Calu3 (cell line): ENCODE results near the gene GNG13. TPM values are rescaled to one million over a fixed set of nuclear protein-coding genes. Genes with fewer than 3 reads are reported as not detected.

Experiments used
- BruUV-seq: library from RNA; stranded (reverse); fragments of 400-500 nt; replicated peaks from 2 replicates; lab custom pipeline; 2021; lab: Mats Ljungman, UMichigan
- CTCF ChIA-PET: fragments of 300-600 bp; sonication (Branson Sonifier 250); formaldehyde crosslinking; loops from one replicate; lab custom pipeline; 2022; ENCODE audit warnings: antibody characterized with exemption; lab: Charles Lee
- DNase-seq: peaks from one replicate; pipeline ENCODE4 v3.0.0; 2022
- H3K27ac Mint-ChIP-seq: one replicate; pipeline ENCODE4 v1.8.0; 2022; ENCODE audit warnings: mixed read lengths; ENCODE audit not compliant: unreplicated experiment
- H3K27me3 Mint-ChIP-seq: one replicate; pipeline ENCODE4 v1.8.0; 2022; ENCODE audit warnings: mixed read lengths; ENCODE audit not compliant: unreplicated experiment
- H3K36me3 Mint-ChIP-seq: one replicate; pipeline ENCODE4 v1.8.0; 2022; ENCODE audit warnings: mild to moderate bottlenecking, moderate library complexity, mixed read lengths; ENCODE audit not compliant: insufficient read depth, unreplicated experiment
- H3K4me1 Mint-ChIP-seq: one replicate; pipeline ENCODE4 v1.8.0; 2022; ENCODE audit warnings: mild to moderate bottlenecking, low read depth, mixed read lengths; ENCODE audit not compliant: unreplicated experiment
- H3K4me3 Mint-ChIP-seq: one replicate; pipeline ENCODE4 v1.8.0; 2022; ENCODE audit warnings: mild to moderate bottlenecking, low read depth, moderate library complexity, mixed read lengths; ENCODE audit not compliant: unreplicated experiment
- H3K9me3 Mint-ChIP-seq: one replicate; pipeline ENCODE4 v1.8.0; 2022; ENCODE audit warnings: low read depth, mixed read lengths; ENCODE audit not compliant: unreplicated experiment
- intact Hi-C: fragments of 100-400 bp; cut with micrococcal nuclease; formaldehyde crosslinking; loops from one replicate; pipeline ENCODE4 v1.10.0; 2022; ENCODE audit not compliant: unreplicated experiment
- total RNA-seq: library from RNA; stranded (reverse); gene quantifications from 2 replicates; pipeline ENCODE4 v1.2.3, GENCODE V29; 2022
- TF ChIP-seq, protein P1 (sequence below): fragments of 200-600 bp; IDR thresholded peaks from one replicate; pipeline ENCODE4 v1.8.0; 2022; ENCODE audit warnings: antibody characterized with exemption; ENCODE audit not compliant: unreplicated experiment

GNG13 gene
- total RNA-seq, 1 experiment from 2014 or later = not detected

DNA sequence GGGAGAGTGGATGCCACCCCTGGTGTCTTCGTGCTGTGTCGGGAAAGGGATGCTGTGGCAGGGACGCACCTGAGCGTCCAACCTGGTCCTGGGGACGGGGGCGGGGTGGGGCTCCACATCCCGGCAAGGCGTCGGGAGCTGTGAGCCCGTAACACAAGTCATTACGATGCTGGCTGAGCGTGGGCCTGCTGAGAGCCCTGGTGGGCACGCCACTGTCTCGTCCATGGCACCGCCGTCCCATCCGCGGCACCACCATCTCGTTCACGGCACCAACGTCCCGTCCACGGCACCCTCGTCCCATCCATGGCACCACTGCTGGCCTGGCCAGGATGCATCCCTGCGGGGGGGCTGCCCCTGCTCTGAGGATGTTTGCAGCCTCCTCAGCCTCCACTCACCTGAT, 24.1 kb upstream of the GNG13 start:
- TF ChIP-seq, protein P1, sequence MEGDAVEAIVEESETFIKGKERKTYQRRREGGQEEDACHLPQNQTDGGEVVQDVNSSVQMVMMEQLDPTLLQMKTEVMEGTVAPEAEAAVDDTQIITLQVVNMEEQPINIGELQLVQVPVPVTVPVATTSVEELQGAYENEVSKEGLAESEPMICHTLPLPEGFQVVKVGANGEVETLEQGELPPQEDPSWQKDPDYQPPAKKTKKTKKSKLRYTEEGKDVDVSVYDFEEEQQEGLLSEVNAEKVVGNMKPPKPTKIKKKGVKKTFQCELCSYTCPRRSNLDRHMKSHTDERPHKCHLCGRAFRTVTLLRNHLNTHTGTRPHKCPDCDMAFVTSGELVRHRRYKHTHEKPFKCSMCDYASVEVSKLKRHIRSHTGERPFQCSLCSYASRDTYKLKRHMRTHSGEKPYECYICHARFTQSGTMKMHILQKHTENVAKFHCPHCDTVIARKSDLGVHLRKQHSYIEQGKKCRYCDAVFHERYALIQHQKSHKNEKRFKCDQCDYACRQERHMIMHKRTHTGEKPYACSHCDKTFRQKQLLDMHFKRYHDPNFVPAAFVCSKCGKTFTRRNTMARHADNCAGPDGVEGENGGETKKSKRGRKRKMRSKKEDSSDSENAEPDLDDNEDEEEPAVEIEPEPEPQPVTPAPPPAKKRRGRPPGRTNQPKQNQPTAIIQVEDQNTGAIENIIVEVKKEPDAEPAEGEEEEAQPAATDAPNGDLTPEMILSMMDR = no peak
- H3K4me3 Mint-ChIP-seq = no peak overlapping the region
- no TSS peak for BruUV-seq
- H3K36me3 Mint-ChIP-seq = no peaks in the 10 kb centered on the region
- H3K4me1 Mint-ChIP-seq = no peaks in the 10 kb centered on the region
- no peaks in the 10 kb centered on the region for H3K9me3 Mint-ChIP-seq
- intact Hi-C loops = no loop called here
- CTCF ChIA-PET = no interaction called here
- peaks cover 60% of the 10 kb centered on the region for H3K27me3 Mint-ChIP-seq
- DNase-seq = no peak
- no peak overlapping the region for H3K27ac Mint-ChIP-seq

DNA sequence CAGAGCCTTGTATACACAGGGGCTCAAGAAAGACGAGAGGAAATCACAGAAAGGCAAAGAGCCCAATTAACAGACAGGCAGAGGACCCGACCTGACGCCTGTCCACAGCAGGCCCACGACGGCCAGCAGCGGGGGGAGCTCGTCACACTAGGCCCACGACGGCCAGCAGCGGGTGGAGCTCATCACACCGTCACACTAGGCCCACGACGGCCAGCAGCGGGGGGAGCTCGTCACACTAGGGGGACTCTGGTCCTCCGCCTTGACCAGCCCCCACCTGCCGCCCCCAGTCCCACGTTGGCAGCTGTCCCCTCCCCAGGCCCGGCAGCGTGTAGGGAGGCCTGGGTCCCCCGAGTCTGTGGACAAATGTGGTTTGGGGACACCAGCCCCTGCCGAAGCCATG, 23.7 kb upstream of the GNG13 start:
- H3K27ac Mint-ChIP-seq = no peak overlapping the region
- CTCF ChIA-PET = no interaction called here
- BruUV-seq = no TSS peak
- no peaks in the 10 kb centered on the region for H3K4me1 Mint-ChIP-seq
- no peak for DNase-seq
- no peaks in the 10 kb centered on the region for H3K9me3 Mint-ChIP-seq
- TF ChIP-seq, protein P1 = no peak
- intact Hi-C loops = no loop called here
- H3K4me3 Mint-ChIP-seq = no peak overlapping the region
- H3K36me3 Mint-ChIP-seq = no peaks in the 10 kb centered on the region
- peaks cover 55% of the 10 kb centered on the region for H3K27me3 Mint-ChIP-seq

DNA sequence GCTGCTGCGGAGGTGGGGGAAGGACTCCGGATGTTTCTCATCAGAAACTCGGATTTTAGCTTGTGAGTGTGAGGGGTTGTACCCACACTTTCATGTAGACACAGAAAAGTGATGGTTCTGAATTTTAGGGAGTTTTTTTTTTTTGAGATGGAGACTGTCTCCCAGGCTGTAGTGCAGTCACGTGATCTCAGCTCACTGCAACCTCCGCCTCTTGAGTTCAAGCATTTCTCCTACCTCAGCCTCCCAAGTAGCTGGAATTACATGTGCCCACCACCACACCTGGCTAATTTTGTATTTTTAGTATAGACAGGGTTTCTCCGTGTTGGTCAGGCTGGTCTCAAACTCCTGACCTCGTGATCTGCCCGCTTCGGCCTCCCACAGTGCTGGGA, 22.4 kb upstream of the GNG13 start:
- no TSS peak for BruUV-seq
- CTCF ChIA-PET = interaction anchor here (0.6 kb wide), 1 partner anchor 225 kb away, joined by 3 read pairs; no protein-coding TSS in a partner anchor
- Mint-ChIP-seq H3K4me1 (no peaks in the 10 kb centered on the region), H3K9me3 (no peaks in the 10 kb centered on the region), H3K27me3 (peaks cover 45% of the 10 kb centered on the region), H3K4me3 (no peak overlapping the region), H3K36me3 (no peaks in the 10 kb centered on the region), H3K27ac (no peak overlapping the region)
- intact Hi-C loops = no loop called here
- TF ChIP-seq, protein P1 = no peak
- no peak for DNase-seq

DNA sequence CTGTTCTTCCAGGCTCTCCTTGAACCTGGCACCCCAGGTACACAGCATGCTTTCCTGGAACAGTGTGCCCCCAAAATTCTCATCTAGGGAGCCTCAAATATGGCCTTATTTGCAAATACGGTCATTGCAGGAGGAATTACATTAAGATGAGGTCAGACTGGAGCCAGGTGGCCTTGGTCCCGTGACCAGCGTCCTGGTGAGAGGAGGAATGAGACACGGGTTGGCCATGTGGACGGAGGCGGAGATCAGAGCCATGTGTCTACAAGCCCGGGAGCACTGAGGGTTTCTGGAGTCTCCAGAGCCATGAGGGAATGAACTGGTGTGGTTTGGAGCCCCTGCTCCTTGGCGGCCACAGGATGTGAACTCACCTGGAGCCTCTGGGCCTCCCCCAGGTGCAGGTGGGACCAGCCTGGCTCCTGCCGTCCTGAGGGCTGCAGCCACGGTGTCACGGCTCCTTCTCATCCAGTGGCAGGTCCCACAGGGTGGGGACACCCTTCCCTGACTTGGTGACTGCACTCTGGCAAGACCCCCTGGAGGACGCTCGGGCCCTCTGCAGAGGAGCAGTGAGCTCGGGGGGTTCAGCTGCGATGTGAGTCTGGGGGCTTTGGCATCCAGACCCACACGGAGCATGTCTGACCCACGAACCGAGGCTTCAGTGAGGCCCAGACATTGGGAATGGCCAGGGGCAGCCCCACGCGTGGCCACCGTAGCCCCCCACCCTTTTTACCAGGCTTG, 21.8 kb upstream of the GNG13 start:
- Mint-ChIP-seq H3K4me1 (no peaks in the 10 kb centered on the region), H3K36me3 (no peaks in the 10 kb centered on the region), H3K27ac (no peak overlapping the region), H3K9me3 (no peaks in the 10 kb centered on the region), H3K4me3 (no peak overlapping the region), H3K27me3 (peaks cover 39% of the 10 kb centered on the region)
- CTCF ChIA-PET = no interaction called here
- no peak for DNase-seq
- TF ChIP-seq, protein P1 = no peak
- BruUV-seq = no TSS peak
- intact Hi-C loops = no loop called here
